HEK293 (cell line): Measurements from ENCODE around the gene CACNA1G.

Experiments used
- CTCF ChIA-PET: fragments of 350-600 bp; formaldehyde crosslinking; extraction: SDS; loops from one replicate; lab custom pipeline; 2021; ENCODE audit warnings: antibody characterized with exemption; lab: Yijun Ruan, JAX
- POLR2A ChIA-PET: fragments of 300-600 bp; formaldehyde crosslinking; extraction: SDS; loops from one replicate; lab custom pipeline; 2020; ENCODE audit warnings: antibody characterized with exemption, inconsistent platforms; lab: Yijun Ruan, JAX
- H3K27ac ChIP-seq: fragments of 200-500 bp; sonication (Bioruptor generic); 2 replicates; pipeline ENCODE4 v1.5.1; 2014; ENCODE audit warnings: low read depth, low read length, control low read depth, inconsistent platforms; ENCODE audit errors: extremely low read depth
- H3K36me3 ChIP-seq, 2 experiments: fragments of 200-500 bp in 1 of 2; sonication (Bioruptor generic) in 1 of 2; 1 replicate in 1 of 2; 2 replicates in 1 of 2; pipeline ENCODE4 v1.5.1; 2014 to 2017; ENCODE audit warnings: inconsistent platforms in 2 of 2, low read length in 2 of 2; ENCODE audit not compliant: control insufficient read depth in 2 of 2, insufficient read depth in 1 of 2
- H3K4me1 ChIP-seq: fragments of 200-500 bp; sonication (Bioruptor generic); 2 replicates; pipeline ENCODE4 v1.5.1; 2014; ENCODE audit warnings: mild to moderate bottlenecking, low read length, inconsistent platforms; ENCODE audit not compliant: control insufficient read depth, insufficient read depth
- H3K4me3 ChIP-seq: 2 replicates; pipeline ENCODE4 v1.5.1; 2011; ENCODE audit warnings: low read depth, mild to moderate bottlenecking, control low read depth, low read length, moderate library complexity
- H3K9me3 ChIP-seq: fragments of 200-500 bp; sonication (Bioruptor generic); 2 replicates; pipeline ENCODE4 v1.5.1; 2014; ENCODE audit warnings: low read depth, low read length, inconsistent platforms; ENCODE audit not compliant: control insufficient read depth, insufficient read depth
- GLI2 ChIP-seq: fragments of 450-650 bp; formaldehyde crosslinking; IDR thresholded peaks from 2 replicates; pipeline ENCODE4; 2017; ENCODE audit warnings: missing biosample characterization, missing genetic modification characterization, low read depth, borderline replicate concordance
- HOXC10 ChIP-seq: sonication (generic); formaldehyde crosslinking; IDR thresholded peaks from 2 replicates; pipeline ENCODE4 v1.8.1; 2023; ENCODE audit warnings: mild to moderate bottlenecking, missing genetic modification reagents
- PRDM4 ChIP-seq: fragments of 450-650 bp; formaldehyde crosslinking; IDR thresholded peaks from 2 replicates; pipeline ENCODE4 v1.5.1; 2017; ENCODE audit warnings: missing biosample characterization, missing genetic modification characterization
- ZBTB11 ChIP-seq: fragments of 450-650 bp; formaldehyde crosslinking; conservative IDR thresholded peaks from 2 replicates; pipeline ENCODE4 v1.5.1; 2016; ENCODE audit warnings: low read depth, missing biosample characterization, missing genetic modification characterization
- ZBTB20 ChIP-seq: fragments of 450-650 bp; formaldehyde crosslinking; IDR thresholded peaks from 2 replicates; pipeline ENCODE4 v1.5.1; 2016; ENCODE audit warnings: missing biosample characterization, missing genetic modification characterization
- ZBTB7A ChIP-seq: fragments of 450-650 bp; formaldehyde crosslinking; IDR thresholded peaks from 2 replicates; pipeline ENCODE4 v1.5.1; 2016; ENCODE audit warnings: low read depth, missing biosample characterization, missing genetic modification characterization
- ZEB2 ChIP-seq: fragments of 450-650 bp; formaldehyde crosslinking; IDR thresholded peaks from 2 replicates; pipeline ENCODE4 v1.5.1; 2016; ENCODE audit warnings: missing biosample characterization, missing genetic modification characterization
- ZNF280C ChIP-seq: fragments of 450-650 bp; formaldehyde crosslinking; IDR thresholded peaks from 2 replicates; pipeline ENCODE4 v1.5.1; 2016; ENCODE audit warnings: missing biosample characterization, missing genetic modification characterization
- ZNF280D ChIP-seq: fragments of 450-650 bp; formaldehyde crosslinking; IDR thresholded peaks from 2 replicates; pipeline ENCODE4 v1.5.1; 2016; ENCODE audit warnings: missing biosample characterization, missing genetic modification characterization
- ZNF350 ChIP-seq: fragments of 450-650 bp; formaldehyde crosslinking; IDR thresholded peaks from 2 replicates; pipeline ENCODE4 v1.5.0; 2017; ENCODE audit warnings: missing biosample characterization, mild to moderate bottlenecking, missing genetic modification characterization
- ZNF416 ChIP-seq: fragments of 450-650 bp; formaldehyde crosslinking; IDR thresholded peaks from 2 replicates; pipeline ENCODE4 v1.5.1; 2016; ENCODE audit warnings: missing biosample characterization, missing genetic modification characterization
- ZNF560 ChIP-seq: fragments of 450-650 bp; formaldehyde crosslinking; IDR thresholded peaks from 2 replicates; pipeline ENCODE4 v1.5.1; 2017; ENCODE audit warnings: missing biosample characterization, missing genetic modification characterization, borderline replicate concordance
- ZNF843 ChIP-seq: fragments of 450-650 bp; formaldehyde crosslinking; IDR thresholded peaks from 2 replicates; pipeline ENCODE4 v1.5.1; 2016; ENCODE audit warnings: missing biosample characterization, missing genetic modification characterization
- TF ChIP-seq, protein P1 (sequence below): fragments of 450-650 bp; formaldehyde crosslinking; IDR thresholded peaks from 2 replicates; pipeline ENCODE4 v1.5.1; 2017; ENCODE audit warnings: missing biosample characterization, missing genetic modification characterization
- TF ChIP-seq, protein P2 (sequence below): fragments of 450-650 bp; formaldehyde crosslinking; IDR thresholded peaks from 2 replicates; pipeline ENCODE4 v1.5.1; 2017; ENCODE audit warnings: missing biosample characterization, missing genetic modification characterization

Gene CACNA1G

GRCh38 chr17:50518384-50519023 lies 42.0 kb upstream of the CACNA1G start (continued):
- TF ChIP-seq ZBTB20 (tag by site-specific recombination) (no peak), ZEB2 (tag by site-specific recombination) (no peak)

GRCh38 chr17:50519141-50519834 lies 41.2 kb upstream of the CACNA1G start:
- Histone ChIP-seq H3K4me3 (no peak overlapping the region), H3K27ac (no peak overlapping the region), H3K9me3 (no peaks in the 10 kb centered on the region), H3K36me3 (no peaks in the 10 kb centered on the region), H3K4me1 (no peaks in the 10 kb centered on the region)
- POLR2A ChIA-PET, result interaction anchor here (0.6 to 1.1 kb wide), 2 partner anchors 8 to 347 kb away, joined by 3 read pairs; partner anchors contain the start of gene TOB1
- CTCF ChIA-PET, result interaction anchor here (0.6 to 2.0 kb wide), 6 partner anchors 18 to 458 kb away, joined by 3 to 6 read pairs (median 4); partner anchors contain the start of gene RSAD1
- TF ChIP-seq HOXC10 (CRISPR knock-in tag) (no peak), ZNF560 (no peak), ZNF280D (tag by site-specific recombination) (no peak), ZNF843 (tag by site-specific recombination) (no peak)
- TF ChIP-seq, protein P1, sequence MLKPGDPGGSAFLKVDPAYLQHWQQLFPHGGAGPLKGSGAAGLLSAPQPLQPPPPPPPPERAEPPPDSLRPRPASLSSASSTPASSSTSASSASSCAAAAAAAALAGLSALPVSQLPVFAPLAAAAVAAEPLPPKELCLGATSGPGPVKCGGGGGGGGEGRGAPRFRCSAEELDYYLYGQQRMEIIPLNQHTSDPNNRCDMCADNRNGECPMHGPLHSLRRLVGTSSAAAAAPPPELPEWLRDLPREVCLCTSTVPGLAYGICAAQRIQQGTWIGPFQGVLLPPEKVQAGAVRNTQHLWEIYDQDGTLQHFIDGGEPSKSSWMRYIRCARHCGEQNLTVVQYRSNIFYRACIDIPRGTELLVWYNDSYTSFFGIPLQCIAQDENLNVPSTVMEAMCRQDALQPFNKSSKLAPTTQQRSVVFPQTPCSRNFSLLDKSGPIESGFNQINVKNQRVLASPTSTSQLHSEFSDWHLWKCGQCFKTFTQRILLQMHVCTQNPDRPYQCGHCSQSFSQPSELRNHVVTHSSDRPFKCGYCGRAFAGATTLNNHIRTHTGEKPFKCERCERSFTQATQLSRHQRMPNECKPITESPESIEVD (tag by site-specific recombination), result no peak
- TF ChIP-seq, protein P2, sequence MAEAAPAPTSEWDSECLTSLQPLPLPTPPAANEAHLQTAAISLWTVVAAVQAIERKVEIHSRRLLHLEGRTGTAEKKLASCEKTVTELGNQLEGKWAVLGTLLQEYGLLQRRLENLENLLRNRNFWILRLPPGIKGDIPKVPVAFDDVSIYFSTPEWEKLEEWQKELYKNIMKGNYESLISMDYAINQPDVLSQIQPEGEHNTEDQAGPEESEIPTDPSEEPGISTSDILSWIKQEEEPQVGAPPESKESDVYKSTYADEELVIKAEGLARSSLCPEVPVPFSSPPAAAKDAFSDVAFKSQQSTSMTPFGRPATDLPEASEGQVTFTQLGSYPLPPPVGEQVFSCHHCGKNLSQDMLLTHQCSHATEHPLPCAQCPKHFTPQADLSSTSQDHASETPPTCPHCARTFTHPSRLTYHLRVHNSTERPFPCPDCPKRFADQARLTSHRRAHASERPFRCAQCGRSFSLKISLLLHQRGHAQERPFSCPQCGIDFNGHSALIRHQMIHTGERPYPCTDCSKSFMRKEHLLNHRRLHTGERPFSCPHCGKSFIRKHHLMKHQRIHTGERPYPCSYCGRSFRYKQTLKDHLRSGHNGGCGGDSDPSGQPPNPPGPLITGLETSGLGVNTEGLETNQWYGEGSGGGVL (tag by site-specific recombination), result no peak

DNA sequence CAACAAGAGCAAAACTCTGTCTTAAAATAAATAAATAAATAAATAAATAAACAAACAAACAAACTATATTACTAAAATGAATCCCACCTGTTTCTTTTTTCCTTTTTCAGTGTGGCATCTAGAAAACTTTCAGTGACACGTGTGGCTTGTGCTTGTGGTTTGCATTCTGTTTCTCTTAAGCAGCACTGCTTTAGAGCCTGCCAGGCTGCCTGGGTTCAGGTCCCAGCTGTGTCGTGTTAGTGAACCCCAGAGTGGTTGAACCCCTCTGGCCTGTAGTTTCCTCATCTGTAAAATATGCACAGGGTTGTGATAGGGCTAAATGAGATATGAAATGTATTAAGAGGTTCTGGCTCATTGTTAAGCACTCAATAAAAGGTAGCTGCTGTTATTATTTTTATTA lies 40.0 kb upstream of the CACNA1G start:
- POLR2A ChIA-PET, result no interaction called here
- CTCF ChIA-PET, result interaction anchor here (0.6 to 1.8 kb wide), 6 partner anchors 10 to 100 kb away, joined by 3 to 6 read pairs (median 4); partner anchors contain the start of gene RSAD1
- TF ChIP-seq ZNF350 (tag by site-specific recombination) (no peak), ZBTB11 (tag by site-specific recombination) (no peak), ZNF416 (no peak), ZNF280C (tag by site-specific recombination) (no peak), ZEB2 (tag by site-specific recombination) (no peak), ZBTB20 (tag by site-specific recombination) (no peak), PRDM4 (tag by site-specific recombination) (no peak), GLI2 (tag by site-specific recombination) (no peak), ZBTB7A (no peak)

More for the DNA sequence above, 40.0 kb upstream of the CACNA1G start:
- H3K4me3 ChIP-seq, result no peak overlapping the region
- no peaks in the 10 kb centered on the region for H3K4me1 ChIP-seq
- H3K9me3 ChIP-seq, result no peaks in the 10 kb centered on the region
- H3K36me3 ChIP-seq, result no peaks in the 10 kb centered on the region
- H3K27ac ChIP-seq, result no peak overlapping the region
